HEK293 (cell line): Measurements from ENCODE around the gene SERHL2.

Experiments
- CTCF ChIA-PET: fragments of 350-600 bp; formaldehyde crosslinking; extraction: SDS; loops from one replicate; lab custom pipeline; 2021; ENCODE audit warnings: antibody characterized with exemption; lab: Yijun Ruan, JAX
- POLR2A ChIA-PET: fragments of 300-600 bp; formaldehyde crosslinking; extraction: SDS; loops from one replicate; lab custom pipeline; 2020; ENCODE audit warnings: antibody characterized with exemption, inconsistent platforms; lab: Yijun Ruan, JAX
- H3K27ac ChIP-seq: fragments of 200-500 bp; sonication (Bioruptor generic); 2 replicates; pipeline ENCODE4 v1.5.1; 2014; ENCODE audit warnings: low read depth, low read length, control low read depth, inconsistent platforms; ENCODE audit errors: extremely low read depth
- H3K36me3 ChIP-seq, 2 experiments: fragments of 200-500 bp in 1 of 2; sonication (Bioruptor generic) in 1 of 2; 1 replicate in 1 of 2; 2 replicates in 1 of 2; pipeline ENCODE4 v1.5.1; 2014 to 2017; ENCODE audit warnings: inconsistent platforms in 2 of 2, low read length in 2 of 2; ENCODE audit not compliant: control insufficient read depth in 2 of 2, insufficient read depth in 1 of 2
- H3K4me1 ChIP-seq: fragments of 200-500 bp; sonication (Bioruptor generic); 2 replicates; pipeline ENCODE4 v1.5.1; 2014; ENCODE audit warnings: mild to moderate bottlenecking, low read length, inconsistent platforms; ENCODE audit not compliant: control insufficient read depth, insufficient read depth
- H3K4me3 ChIP-seq: 2 replicates; pipeline ENCODE4 v1.5.1; 2011; ENCODE audit warnings: low read depth, mild to moderate bottlenecking, control low read depth, low read length, moderate library complexity
- H3K9me3 ChIP-seq: fragments of 200-500 bp; sonication (Bioruptor generic); 2 replicates; pipeline ENCODE4 v1.5.1; 2014; ENCODE audit warnings: low read depth, low read length, inconsistent platforms; ENCODE audit not compliant: control insufficient read depth, insufficient read depth
- BCL11B ChIP-seq: fragments of 450-650 bp; formaldehyde crosslinking; IDR thresholded peaks from 2 replicates; pipeline ENCODE4 v1.5.1; 2016; ENCODE audit warnings: low read depth, missing biosample characterization, missing genetic modification characterization
- CTCF ChIP-seq: fragments of 450-650 bp; formaldehyde crosslinking; IDR thresholded peaks from 2 replicates; pipeline ENCODE4 v1.5.1; 2016; ENCODE audit warnings: missing biosample characterization, missing genetic modification characterization
- GLI2 ChIP-seq: fragments of 450-650 bp; formaldehyde crosslinking; IDR thresholded peaks from 2 replicates; pipeline ENCODE4; 2017; ENCODE audit warnings: missing biosample characterization, missing genetic modification characterization, low read depth, borderline replicate concordance
- OVOL3 ChIP-seq: fragments of 450-650 bp; formaldehyde crosslinking; IDR thresholded peaks from 2 replicates; pipeline ENCODE4 v1.5.1; 2016; ENCODE audit warnings: missing biosample characterization, missing genetic modification characterization
- TCF7L2 ChIP-seq: IDR thresholded peaks from 2 replicates; pipeline ENCODE4 v1.6.1; 2011; ENCODE audit warnings: low read depth, mild to moderate bottlenecking, inconsistent platforms, low read length, moderate library complexity, borderline replicate concordance
- WT1 ChIP-seq: fragments of 450-650 bp; formaldehyde crosslinking; IDR thresholded peaks from 2 replicates; pipeline ENCODE4 v1.5.1; 2016; ENCODE audit warnings: missing biosample characterization, missing genetic modification characterization
- ZBTB1 ChIP-seq: fragments of 450-650 bp; formaldehyde crosslinking; IDR thresholded peaks from 2 replicates; pipeline ENCODE4 v1.5.1; 2016; ENCODE audit warnings: missing biosample characterization, missing genetic modification characterization
- ZBTB26 ChIP-seq: fragments of 450-650 bp; formaldehyde crosslinking; optimal IDR thresholded peaks from 2 replicates; pipeline ENCODE3; 2016; ENCODE audit warnings: missing biosample characterization, mild to moderate bottlenecking, missing genetic modification characterization
- ZBTB44 ChIP-seq: fragments of 450-650 bp; IDR thresholded peaks from 2 replicates; pipeline ENCODE4 v1.5.1; 2018; ENCODE audit warnings: missing biosample characterization, mild to moderate bottlenecking, missing genetic modification characterization
- ZBTB7A ChIP-seq: fragments of 450-650 bp; formaldehyde crosslinking; IDR thresholded peaks from 2 replicates; pipeline ENCODE4 v1.5.1; 2016; ENCODE audit warnings: low read depth, missing biosample characterization, missing genetic modification characterization
- ZFP3 ChIP-seq: fragments of 450-650 bp; formaldehyde crosslinking; IDR thresholded peaks from 2 replicates; pipeline ENCODE4 v1.5.1; 2016; ENCODE audit warnings: low read depth, missing biosample characterization, missing genetic modification characterization
- ZNF121 ChIP-seq: fragments of 450-650 bp; formaldehyde crosslinking; IDR thresholded peaks from 2 replicates; pipeline ENCODE4 v1.5.1; 2016; ENCODE audit warnings: missing biosample characterization, missing genetic modification characterization
- ZNF184 ChIP-seq: fragments of 450-650 bp; IDR thresholded peaks from 2 replicates; pipeline ENCODE4 v1.5.1; 2018; ENCODE audit warnings: missing biosample characterization, mild to moderate bottlenecking, missing genetic modification characterization
- ZNF391 ChIP-seq: fragments of 450-650 bp; formaldehyde crosslinking; IDR thresholded peaks from 2 replicates; pipeline ENCODE4 v1.5.1; 2016; ENCODE audit warnings: low read depth, missing biosample characterization, missing genetic modification characterization, borderline replicate concordance
- ZNF398 ChIP-seq: fragments of 450-650 bp; formaldehyde crosslinking; IDR thresholded peaks from 2 replicates; pipeline ENCODE4 v1.5.1; 2017; ENCODE audit warnings: missing biosample characterization, missing genetic modification characterization
- ZNF449 ChIP-seq: fragments of 450-650 bp; formaldehyde crosslinking; IDR thresholded peaks from 2 replicates; pipeline ENCODE4 v1.5.1; 2017; ENCODE audit warnings: missing biosample characterization, mild to moderate bottlenecking, missing genetic modification characterization, moderate library complexity
- ZNF549 ChIP-seq: fragments of 450-650 bp; IDR thresholded peaks from 2 replicates; pipeline ENCODE4 v1.5.1; 2018; ENCODE audit warnings: missing biosample characterization, missing genetic modification characterization, mild to moderate bottlenecking, inconsistent platforms, moderate library complexity
- ZNF670 ChIP-seq: fragments of 450-650 bp; formaldehyde crosslinking; IDR thresholded peaks from 2 replicates; pipeline ENCODE4 v1.5.1; 2016; ENCODE audit warnings: missing biosample characterization, missing genetic modification characterization, low read depth
- ZNF707 ChIP-seq: fragments of 450-650 bp; formaldehyde crosslinking; IDR thresholded peaks from 2 replicates; pipeline ENCODE4 v1.5.1; 2016; ENCODE audit warnings: missing biosample characterization, missing genetic modification characterization
- ZNF776 ChIP-seq: fragments of 450-650 bp; formaldehyde crosslinking; IDR thresholded peaks from 2 replicates; pipeline ENCODE4 v1.5.0; 2017; ENCODE audit warnings: missing biosample characterization, missing genetic modification characterization, borderline replicate concordance
- ZNF777 ChIP-seq: fragments of 450-650 bp; formaldehyde crosslinking; IDR thresholded peaks from 2 replicates; pipeline ENCODE4 v1.5.1; 2017; ENCODE audit warnings: missing biosample characterization, missing genetic modification characterization, borderline replicate concordance
- ZSCAN16 ChIP-seq: fragments of 450-650 bp; formaldehyde crosslinking; IDR thresholded peaks from 2 replicates; pipeline ENCODE4 v1.5.1; 2016; ENCODE audit warnings: missing biosample characterization, missing genetic modification characterization
- ZSCAN18 ChIP-seq: fragments of 450-650 bp; formaldehyde crosslinking; IDR thresholded peaks from 2 replicates; pipeline ENCODE4 v1.5.1; 2016; ENCODE audit warnings: missing biosample characterization, missing genetic modification characterization

SERHL2 gene

GRCh38 chr22:42582987-42583386, 29.2 kb downstream of the SERHL2 start:
- TF ChIP-seq WT1 (tag by site-specific recombination) (no peak), ZFP3 (no peak), ZSCAN18 (tag by site-specific recombination) (no peak), ZNF449 (no peak), ZNF776 (tag by site-specific recombination) (no peak), GLI2 (tag by site-specific recombination) (no peak), OVOL3 (no peak), ZBTB1 (no peak), ZNF184 (tag by site-specific recombination) (no peak), ZNF670 (no peak), ZNF549 (tag by site-specific recombination) (no peak), ZSCAN16 (tag by site-specific recombination) (no peak), ZBTB44 (no peak), ZNF777 (tag by site-specific recombination) (no peak), TCF7L2 (no peak), ZNF121 (tag by site-specific recombination) (no peak), BCL11B (tag by site-specific recombination) (no peak), ZBTB26 (tag by site-specific recombination) (no peak), ZBTB7A (tag by site-specific recombination) (no peak)
- Histone ChIP-seq H3K27ac (no peak overlapping the region), H3K9me3 (no peaks in the 10 kb centered on the region), H3K36me3 (peaks cover 49 to 75% of the 10 kb centered on the region in 2 experiments), H3K4me3 (no peak overlapping the region), H3K4me1 (no peaks in the 10 kb centered on the region)
- ChIA-PET CTCF (interaction anchor here (0.6 to 1.2 kb wide), 2 partner anchors 30 to 645 kb away, joined by 3 to 4 read pairs; no protein-coding TSS in a partner anchor), POLR2A (interaction anchor here (1.4 kb wide), 1 partner anchor 13 kb away, joined by 4 read pairs; no protein-coding TSS in a partner anchor)

- Histone ChIP-seq H3K36me3 (peaks cover 51 to 71% of the 10 kb centered on the region in 2 experiments), H3K27ac (no peak overlapping the region), H3K4me3 (no peak overlapping the region), H3K9me3 (no peaks in the 10 kb centered on the region), H3K4me1 (no peaks in the 10 kb centered on the region)
- POLR2A ChIA-PET = interaction anchor here (3.1 kb wide), 1 partner anchor 31 kb away, joined by 10 read pairs; the partner anchor contains the start of gene POLDIP3
- no peak for TF ChIP-seq ZNF391
- TF ChIP-seq ZNF707 (tag by site-specific recombination) = no peak
- 0 out of 2 replicates have a peak, but pooled peaks have one; percentile 12 for TF ChIP-seq CTCF (tag by site-specific recombination)
- TF ChIP-seq ZNF398 = no peak
- CTCF ChIA-PET = interaction anchor here (0.6 to 1.2 kb wide), 5 partner anchors 23 to 318 kb away, joined by 3 to 4 read pairs (median 3); no protein-coding TSS in a partner anchor
Observed at GRCh38 chr22:42584364-42584940, 30.7 kb downstream of the SERHL2 start.
